ENCODE measurements around the gene SORCS2.

DNA sequence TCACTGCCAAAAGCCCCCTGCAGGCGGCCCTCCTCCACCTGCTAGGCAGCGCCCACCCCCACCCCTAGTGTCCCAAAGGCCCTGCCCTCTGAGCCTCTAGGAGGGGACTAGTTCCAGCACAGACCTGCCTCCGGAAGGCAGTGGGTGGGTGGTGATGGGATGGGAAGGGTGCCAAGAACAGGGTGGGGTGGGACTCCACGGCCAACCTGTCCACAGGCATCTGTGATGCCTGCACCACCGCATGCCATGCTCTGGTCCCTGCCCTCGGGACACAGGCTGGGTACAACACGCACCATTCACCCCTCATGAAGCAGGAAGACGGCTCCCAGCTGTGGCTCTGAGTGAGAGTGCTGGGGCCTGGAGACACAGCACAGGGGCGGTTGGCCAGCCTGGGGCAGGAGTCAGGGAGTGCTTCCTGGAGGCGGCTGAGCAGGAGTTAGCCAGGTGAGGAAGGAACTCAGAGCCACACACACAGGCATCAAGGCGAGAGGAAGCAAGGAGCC, 485.5 kb downstream of the SORCS2 start:
- TF ChIP-seq POLR2A (IDR thresholded peaks at IDR 0.05; ENCODE audit: low read length) = no peak
- no peak for TF ChIP-seq GATA1 (IDR thresholded peaks at IDR 0.05; ENCODE audit: low read depth, low read length)
